ENCODE measurements around the gene BNC2. TPM values are rescaled to one million over a fixed set of nuclear protein-coding genes. Genes with fewer than 3 reads are reported as not detected.

The BNC2 gene
- polyA plus RNA-seq, 4 donors, result 6.6 to 11.3 (median 7.9) TPM

GRCh38 chr9:16767366-16767765 lies 103.1 kb downstream of the BNC2 start:
- no peak for DNase-seq (ENCODE audit: low read depth in 4 of 4, low spot score in 2 of 4)

- DNase-seq (ENCODE audit: low read depth in 4 of 4, low spot score in 2 of 4), result no peak
Observed at GRCh38 chr9:16763946-16764345, 106.5 kb downstream of the BNC2 start.

- DNase-seq (ENCODE audit: low read depth in 4 of 4, low spot score in 2 of 4), result no peak
Observed at GRCh38 chr9:16755467-16756160, 114.9 kb downstream of the BNC2 start.

GRCh38 chr9:16754662-16755061 lies 115.8 kb downstream of the BNC2 start:
- no peak for DNase-seq (ENCODE audit: low read depth in 4 of 4, low spot score in 2 of 4)

GRCh38 chr9:16753256-16753655 lies 117.2 kb downstream of the BNC2 start:
- no peak for DNase-seq (ENCODE audit: low read depth in 4 of 4, low spot score in 2 of 4)

GRCh38 chr9:16752601-16753000 lies 117.9 kb downstream of the BNC2 start:
- no peak for DNase-seq (ENCODE audit: low read depth in 4 of 4, low spot score in 2 of 4)

- DNase-seq (ENCODE audit: low read depth in 4 of 4, low spot score in 2 of 4), result no peak
Observed at GRCh38 chr9:16750553-16750952, 119.9 kb downstream of the BNC2 start.

GRCh38 chr9:16745359-16745758 lies 125.1 kb downstream of the BNC2 start:
- no peak for DNase-seq (ENCODE audit: low read depth in 4 of 4, low spot score in 2 of 4)

GRCh38 chr9:16744394-16744793 lies 126.1 kb downstream of the BNC2 start:
- no peak for DNase-seq (ENCODE audit: low read depth in 4 of 4, low spot score in 2 of 4)

GRCh38 chr9:16743375-16743774 lies 127.1 kb downstream of the BNC2 start:
- no peak for DNase-seq (ENCODE audit: low read depth in 4 of 4, low spot score in 2 of 4)

- no peak for DNase-seq (ENCODE audit: low read depth in 4 of 4, low spot score in 2 of 4)
Observed at GRCh38 chr9:16735001-16735400, 135.5 kb downstream of the BNC2 start.

GRCh38 chr9:16732546-16732945 lies 137.9 kb downstream of the BNC2 start:
- DNase-seq (ENCODE audit: low read depth in 4 of 4, low spot score in 2 of 4), result no peak

- DNase-seq (ENCODE audit: low read depth in 4 of 4, low spot score in 2 of 4), result no peak
Observed at GRCh38 chr9:16730162-16730561, 140.3 kb downstream of the BNC2 start.

GRCh38 chr9:16729651-16730050 lies 140.8 kb downstream of the BNC2 start:
- DNase-seq (ENCODE audit: low read depth in 4 of 4, low spot score in 2 of 4), result no peak

- DNase-seq (ENCODE audit: low read depth in 4 of 4, low spot score in 2 of 4), result no peak
Observed at GRCh38 chr9:16728137-16728508, 142.3 kb downstream of the BNC2 start.

- DNase-seq (ENCODE audit: low read depth in 4 of 4, low spot score in 2 of 4), result peak in 1 of 4 donors; percentile 20
Observed at GRCh38 chr9:16727452-16728136, 142.9 kb downstream of the BNC2 start.

GRCh38 chr9:16726718-16727451 lies 143.6 kb downstream of the BNC2 start:
- DNase-seq (ENCODE audit: low read depth in 4 of 4, low spot score in 2 of 4), result peak in 3 of 4 donors; percentile 52 to 79 (median 61)

GRCh38 chr9:16726029-16726428 lies 144.4 kb downstream of the BNC2 start:
- no peak for DNase-seq (ENCODE audit: low read depth in 4 of 4, low spot score in 2 of 4)

GRCh38 chr9:16725066-16725465 lies 145.4 kb downstream of the BNC2 start:
- DNase-seq (ENCODE audit: low read depth in 4 of 4, low spot score in 2 of 4), result no peak

GRCh38 chr9:16721972-16722371 lies 148.5 kb downstream of the BNC2 start:
- no peak for DNase-seq (ENCODE audit: low read depth in 4 of 4, low spot score in 2 of 4)

GRCh38 chr9:16720386-16720785 lies 150.1 kb downstream of the BNC2 start:
- DNase-seq (ENCODE audit: low read depth in 4 of 4, low spot score in 2 of 4), result no peak

GRCh38 chr9:16719921-16720320 lies 150.5 kb downstream of the BNC2 start:
- DNase-seq (ENCODE audit: low read depth in 4 of 4, low spot score in 2 of 4), result no peak

All from left renal cortex interstitium (tissue), 4 donors.